ENCODE results near the gene TFAP2A.

DNA sequence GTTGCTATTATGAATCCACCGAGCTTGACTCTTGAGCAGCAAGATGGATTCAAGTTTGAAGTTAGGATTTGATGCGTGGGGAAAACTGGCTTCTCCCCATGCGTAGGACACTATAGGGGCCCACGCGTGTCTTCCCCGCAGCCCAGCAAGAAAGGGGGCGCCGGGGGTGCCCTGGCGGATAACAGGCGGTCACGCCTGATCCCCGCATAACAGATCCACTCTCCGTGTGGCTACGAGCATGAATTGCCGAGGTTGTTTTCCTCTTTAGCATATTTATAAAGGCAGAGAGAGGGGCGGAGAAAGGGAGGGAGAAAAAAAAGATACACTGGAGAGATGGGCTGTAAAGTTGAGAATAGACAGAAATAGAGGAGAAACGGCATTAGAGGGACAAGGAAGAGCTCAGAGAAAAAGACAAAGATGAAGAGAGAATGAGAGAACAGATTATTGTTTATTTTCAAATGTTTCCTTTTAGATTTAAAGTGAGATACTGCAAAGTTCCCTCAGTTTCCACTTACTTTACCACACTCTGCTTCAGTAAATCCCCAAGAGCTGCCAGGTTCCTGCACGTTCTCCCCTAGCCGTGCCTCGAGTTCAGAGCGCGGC is 32.0 kb downstream of the TFAP2A start:
- TF ChIP-seq, protein P1, sequence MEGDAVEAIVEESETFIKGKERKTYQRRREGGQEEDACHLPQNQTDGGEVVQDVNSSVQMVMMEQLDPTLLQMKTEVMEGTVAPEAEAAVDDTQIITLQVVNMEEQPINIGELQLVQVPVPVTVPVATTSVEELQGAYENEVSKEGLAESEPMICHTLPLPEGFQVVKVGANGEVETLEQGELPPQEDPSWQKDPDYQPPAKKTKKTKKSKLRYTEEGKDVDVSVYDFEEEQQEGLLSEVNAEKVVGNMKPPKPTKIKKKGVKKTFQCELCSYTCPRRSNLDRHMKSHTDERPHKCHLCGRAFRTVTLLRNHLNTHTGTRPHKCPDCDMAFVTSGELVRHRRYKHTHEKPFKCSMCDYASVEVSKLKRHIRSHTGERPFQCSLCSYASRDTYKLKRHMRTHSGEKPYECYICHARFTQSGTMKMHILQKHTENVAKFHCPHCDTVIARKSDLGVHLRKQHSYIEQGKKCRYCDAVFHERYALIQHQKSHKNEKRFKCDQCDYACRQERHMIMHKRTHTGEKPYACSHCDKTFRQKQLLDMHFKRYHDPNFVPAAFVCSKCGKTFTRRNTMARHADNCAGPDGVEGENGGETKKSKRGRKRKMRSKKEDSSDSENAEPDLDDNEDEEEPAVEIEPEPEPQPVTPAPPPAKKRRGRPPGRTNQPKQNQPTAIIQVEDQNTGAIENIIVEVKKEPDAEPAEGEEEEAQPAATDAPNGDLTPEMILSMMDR (IDR thresholded peaks at IDR 0.05) = no peak
- TF ChIP-seq POLR2AphosphoS5 (IDR thresholded peaks at IDR 0.05) = no peak

Measured in breast epithelium (tissue), 3 donors.